OCI-LY7 (cell line): ENCODE data around the gene MYLK4.

Source experiments
- EZH2phosphoT487 ChIP-seq: fragments of 200-600 bp; sonication (generic); IDR thresholded peaks from 2 replicates; pipeline ENCODE4 v1.6.1; 2018; ENCODE audit warnings: low read depth, borderline replicate concordance, mild to moderate bottlenecking, mixed run types, antibody characterized with exemption, low read length, moderate library complexity, mixed read lengths
- TF ChIP-seq, protein P1 (sequence below): fragments of 200-600 bp; sonication (generic); conservative IDR thresholded peaks from 2 replicates; pipeline ENCODE4 v1.5.1; 2014; ENCODE audit warnings: mild to moderate bottlenecking, antibody characterized with exemption, low read length, moderate library complexity, mixed read lengths

DNA sequence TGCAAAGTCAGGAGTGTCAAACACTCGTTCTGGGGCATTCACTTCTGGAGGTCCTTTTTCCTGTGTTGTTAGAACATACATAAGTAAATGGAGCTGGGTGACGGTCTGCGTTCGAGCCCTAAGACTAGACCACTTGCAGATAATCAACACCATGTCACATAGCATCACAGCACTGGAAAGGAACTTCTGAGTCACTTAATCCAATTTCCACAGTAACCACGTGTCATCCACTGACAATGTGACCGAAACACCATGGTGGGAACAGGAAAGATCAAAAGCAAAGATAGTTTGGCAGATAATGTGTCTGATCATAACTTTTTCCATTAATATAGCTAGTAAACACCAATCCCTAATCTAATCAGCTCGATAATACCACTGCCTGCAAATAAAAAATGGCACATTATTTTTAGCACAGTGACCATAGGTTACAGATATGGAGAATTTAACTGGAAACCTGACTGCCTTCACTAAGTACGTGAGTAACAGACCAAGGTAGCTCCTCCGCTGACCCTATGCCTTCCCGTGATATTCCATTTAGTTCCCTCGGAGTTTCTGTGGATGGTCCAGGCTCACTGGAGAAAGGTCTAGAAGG, 49.3 kb upstream of the MYLK4 start:
- TF ChIP-seq, protein P1, sequence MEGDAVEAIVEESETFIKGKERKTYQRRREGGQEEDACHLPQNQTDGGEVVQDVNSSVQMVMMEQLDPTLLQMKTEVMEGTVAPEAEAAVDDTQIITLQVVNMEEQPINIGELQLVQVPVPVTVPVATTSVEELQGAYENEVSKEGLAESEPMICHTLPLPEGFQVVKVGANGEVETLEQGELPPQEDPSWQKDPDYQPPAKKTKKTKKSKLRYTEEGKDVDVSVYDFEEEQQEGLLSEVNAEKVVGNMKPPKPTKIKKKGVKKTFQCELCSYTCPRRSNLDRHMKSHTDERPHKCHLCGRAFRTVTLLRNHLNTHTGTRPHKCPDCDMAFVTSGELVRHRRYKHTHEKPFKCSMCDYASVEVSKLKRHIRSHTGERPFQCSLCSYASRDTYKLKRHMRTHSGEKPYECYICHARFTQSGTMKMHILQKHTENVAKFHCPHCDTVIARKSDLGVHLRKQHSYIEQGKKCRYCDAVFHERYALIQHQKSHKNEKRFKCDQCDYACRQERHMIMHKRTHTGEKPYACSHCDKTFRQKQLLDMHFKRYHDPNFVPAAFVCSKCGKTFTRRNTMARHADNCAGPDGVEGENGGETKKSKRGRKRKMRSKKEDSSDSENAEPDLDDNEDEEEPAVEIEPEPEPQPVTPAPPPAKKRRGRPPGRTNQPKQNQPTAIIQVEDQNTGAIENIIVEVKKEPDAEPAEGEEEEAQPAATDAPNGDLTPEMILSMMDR = no peak
- TF ChIP-seq EZH2phosphoT487 = no peak
